ENCODE data around the gene PCNX2. TPM values are rescaled to one million over a fixed set of nuclear protein-coding genes. Genes with fewer than 3 reads are reported as not detected.
"Not testable (repeated sequence)": the region's sequence is repeated elsewhere in the genome, so short reads cannot be mapped to it uniquely, and the experiment has no call there.

Gene PCNX2
- total RNA-seq, 1 donor from 2014 or later: 0.20 TPM

GRCh38 chr1:233022246-233022645, 273.3 kb downstream of the PCNX2 start:
- DNase-seq (ENCODE audit: low read depth in 2 of 2): no peak

- DNase-seq (ENCODE audit: low read depth in 2 of 2): peak in 1 of 2 donors; percentile 60
Observed at GRCh38 chr1:233020426-233020825, 275.1 kb downstream of the PCNX2 start.

- DNase-seq (ENCODE audit: low read depth in 2 of 2): no peak
Observed at GRCh38 chr1:233019778-233020325, 275.7 kb downstream of the PCNX2 start.

- DNase-seq (ENCODE audit: low read depth in 2 of 2): no peak
Observed at GRCh38 chr1:233019083-233019482, 276.4 kb downstream of the PCNX2 start.

GRCh38 chr1:233016798-233017197, 278.7 kb downstream of the PCNX2 start:
- no peak for DNase-seq (ENCODE audit: low read depth in 2 of 2)

GRCh38 chr1:233015965-233016364, 279.6 kb downstream of the PCNX2 start:
- no peak for DNase-seq (ENCODE audit: low read depth in 2 of 2)

- no peak for DNase-seq (ENCODE audit: low read depth in 2 of 2)
Observed at GRCh38 chr1:233012021-233012420, 283.5 kb downstream of the PCNX2 start.

GRCh38 chr1:233010146-233010545, 285.4 kb downstream of the PCNX2 start:
- DNase-seq (ENCODE audit: low read depth in 2 of 2): no peak

- DNase-seq (ENCODE audit: low read depth in 2 of 2): no peak
Observed at GRCh38 chr1:233006541-233006973, 289.0 kb downstream of the PCNX2 start.

GRCh38 chr1:233006108-233006507, 289.4 kb downstream of the PCNX2 start:
- DNase-seq (ENCODE audit: low read depth in 2 of 2): no peak

GRCh38 chr1:233005703-233006102, 289.8 kb downstream of the PCNX2 start:
- DNase-seq (ENCODE audit: low read depth in 2 of 2): peak; percentile 16 to 87

GRCh38 chr1:233005156-233005555, 290.4 kb downstream of the PCNX2 start:
- no peak for DNase-seq (ENCODE audit: low read depth in 2 of 2)

GRCh38 chr1:233004451-233004850, 291.1 kb downstream of the PCNX2 start:
- no peak for DNase-seq (ENCODE audit: low read depth in 2 of 2)

- DNase-seq (ENCODE audit: low read depth in 2 of 2): not testable (repeated sequence)
Observed at GRCh38 chr1:233003638-233004037, 291.9 kb downstream of the PCNX2 start.

- no peak for DNase-seq (ENCODE audit: low read depth in 2 of 2)
Observed at GRCh38 chr1:232999956-233000625, 295.4 kb downstream of the PCNX2 start.

GRCh38 chr1:232998646-232999045, 296.9 kb downstream of the PCNX2 start:
- DNase-seq (ENCODE audit: low read depth in 2 of 2): no peak

GRCh38 chr1:232998138-232998537, 297.4 kb downstream of the PCNX2 start:
- DNase-seq (ENCODE audit: low read depth in 2 of 2): no peak

GRCh38 chr1:232996143-232996542, 299.4 kb downstream of the PCNX2 start:
- no peak for DNase-seq (ENCODE audit: low read depth in 2 of 2)

GRCh38 chr1:232995189-232995588, 300.3 kb downstream of the PCNX2 start:
- DNase-seq (ENCODE audit: low read depth in 2 of 2): no peak

GRCh38 chr1:232993555-232993954, 302.0 kb downstream of the PCNX2 start:
- DNase-seq (ENCODE audit: low read depth in 2 of 2): no peak

GRCh38 chr1:232992227-232992626, 303.3 kb downstream of the PCNX2 start:
- DNase-seq (ENCODE audit: low read depth in 2 of 2): no peak

GRCh38 chr1:232991238-232991637, 304.3 kb downstream of the PCNX2 start:
- no peak for DNase-seq (ENCODE audit: low read depth in 2 of 2)

All from lung microvascular endothelial cell (primary cell).